Neural progenitor cell (in vitro differentiated cells): ENCODE measurements around the gene TOMM40. TPM values are rescaled to one million over a fixed set of nuclear protein-coding genes. Genes with fewer than 3 reads are reported as not detected.

Source experiments
- DNase-seq: peaks from one replicate; pipeline ENCODE4 v3.0.0-alpha.2; 2016; ENCODE audit warnings: low spot score
- H2AFZ ChIP-seq: fragments of 200-600 bp; sonication (generic); replicated peaks from 2 replicates; pipeline ENCODE4 v1.6.1; 2016; ENCODE audit warnings: antibody characterized with exemption
- H3F3A ChIP-seq: fragments of 200-600 bp; sonication (generic); 2 replicates; pipeline ENCODE4 v1.6.1; 2016; ENCODE audit warnings: antibody characterized with exemption, low read depth
- H3K27ac ChIP-seq: fragments of 200-600 bp; sonication (generic); 2 replicates; pipeline ENCODE4 v1.5.1; 2016; ENCODE audit warnings: mild to moderate bottlenecking
- H3K27me3 ChIP-seq: fragments of 200-600 bp; sonication (generic); 2 replicates; pipeline ENCODE4 v1.6.1; 2016; ENCODE audit warnings: mild to moderate bottlenecking, moderate library complexity
- H3K36me3 ChIP-seq: fragments of 200-600 bp; sonication (generic); 2 replicates; pipeline ENCODE4 v1.5.1; 2016
- H3K4me1 ChIP-seq: fragments of 200-600 bp; sonication (generic); 2 replicates; pipeline ENCODE4 v1.6.1; 2016; ENCODE audit warnings: mixed run types
- H3K4me2 ChIP-seq: fragments of 200-600 bp; sonication (generic); 2 replicates; pipeline ENCODE4 v1.6.1; 2016
- H3K4me3 ChIP-seq: fragments of 200-600 bp; sonication (generic); 2 replicates; pipeline ENCODE4 v1.5.1; 2016
- H3K79me2 ChIP-seq: fragments of 200-600 bp; sonication (generic); 2 replicates; pipeline ENCODE4 v1.6.1; 2016; ENCODE audit warnings: low read depth
- H3K9ac ChIP-seq: fragments of 200-600 bp; sonication (generic); 2 replicates; pipeline ENCODE4 v1.6.1; 2016
- H3K9me3 ChIP-seq: fragments of 200-600 bp; sonication (generic); 2 replicates; pipeline ENCODE4 v1.5.1; 2016; ENCODE audit warnings: low read depth
- H4K20me1 ChIP-seq: fragments of 200-600 bp; sonication (generic); 2 replicates; pipeline ENCODE4 v1.6.1; 2016; ENCODE audit warnings: low read depth
- H3K27ac Mint-ChIP-seq: 3 replicates; pipeline ENCODE4 v1.8.0; 2021; ENCODE audit warnings: mixed read lengths
- H3K27me3 Mint-ChIP-seq: 2 replicates; pipeline ENCODE4 v1.8.0; 2022; ENCODE audit warnings: low read depth, mild to moderate bottlenecking, inconsistent platforms, moderate library complexity, mixed read lengths; ENCODE audit not compliant: insufficient read depth
- H3K36me3 Mint-ChIP-seq: 3 replicates; pipeline ENCODE4 v1.8.0; 2021; ENCODE audit warnings: mixed read lengths
- H3K4me1 Mint-ChIP-seq: 3 replicates; pipeline ENCODE4 v1.8.0; 2021; ENCODE audit warnings: mixed read lengths
- H3K4me3 Mint-ChIP-seq: 3 replicates; pipeline ENCODE4 v1.8.0; 2021; ENCODE audit warnings: mild to moderate bottlenecking, moderate library complexity, mixed read lengths
- H3K9me3 Mint-ChIP-seq: 3 replicates; pipeline ENCODE4 v1.8.0; 2020; ENCODE audit warnings: mixed read lengths
- EZH2 ChIP-seq: fragments of 200-600 bp; sonication (generic); IDR thresholded peaks from 2 replicates; pipeline ENCODE4 v1.6.1; 2017; ENCODE audit warnings: antibody characterized with exemption, mild to moderate bottlenecking, moderate library complexity
- EZH2phosphoT487 ChIP-seq: fragments of 200-600 bp; sonication (generic); IDR thresholded peaks from 2 replicates; pipeline ENCODE4 v1.6.1; 2017; ENCODE audit warnings: antibody characterized with exemption
- total RNA-seq: library from RNA; depleted of rRNA; stranded (reverse); fragments of >200 nt; gene quantifications from 2 replicates; pipeline ENCODE4 v1.2.3, GENCODE V29; 2015; ENCODE audit warnings: low replicate concordance
- TF ChIP-seq, protein P1 (sequence below): fragments of 200-600 bp; sonication (generic); IDR thresholded peaks from 2 replicates; pipeline ENCODE4 v1.5.1; 2017; ENCODE audit warnings: antibody characterized with exemption, mild to moderate bottlenecking

TOMM40 gene
- total RNA-seq, 1 donor from 2014 or later, result 30.1 TPM

- Mint-ChIP-seq H3K27me3 (peaks cover 4% of the 10 kb centered on the region), H3K27ac (no peak overlapping the region), H3K9me3 (no peaks in the 10 kb centered on the region), H3K4me3 (no peak overlapping the region), H3K36me3 (no peaks in the 10 kb centered on the region), H3K4me1 (no peaks in the 10 kb centered on the region)
- no peaks in the 10 kb centered on the region for H3K36me3 ChIP-seq
- H3K79me2 ChIP-seq, result no peaks in the 10 kb centered on the region
- no peaks in the 10 kb centered on the region for H3K27me3 ChIP-seq
- no peak overlapping the region for H3K4me2 ChIP-seq
- no peaks in the 10 kb centered on the region for H3K4me1 ChIP-seq
- no peaks in the 10 kb centered on the region for H3K9me3 ChIP-seq
- no peaks in the 10 kb centered on the region for H3F3A ChIP-seq
- no peak for DNase-seq
- TF ChIP-seq EZH2, result no peak
- TF ChIP-seq EZH2phosphoT487, result no peak
- TF ChIP-seq, protein P1, sequence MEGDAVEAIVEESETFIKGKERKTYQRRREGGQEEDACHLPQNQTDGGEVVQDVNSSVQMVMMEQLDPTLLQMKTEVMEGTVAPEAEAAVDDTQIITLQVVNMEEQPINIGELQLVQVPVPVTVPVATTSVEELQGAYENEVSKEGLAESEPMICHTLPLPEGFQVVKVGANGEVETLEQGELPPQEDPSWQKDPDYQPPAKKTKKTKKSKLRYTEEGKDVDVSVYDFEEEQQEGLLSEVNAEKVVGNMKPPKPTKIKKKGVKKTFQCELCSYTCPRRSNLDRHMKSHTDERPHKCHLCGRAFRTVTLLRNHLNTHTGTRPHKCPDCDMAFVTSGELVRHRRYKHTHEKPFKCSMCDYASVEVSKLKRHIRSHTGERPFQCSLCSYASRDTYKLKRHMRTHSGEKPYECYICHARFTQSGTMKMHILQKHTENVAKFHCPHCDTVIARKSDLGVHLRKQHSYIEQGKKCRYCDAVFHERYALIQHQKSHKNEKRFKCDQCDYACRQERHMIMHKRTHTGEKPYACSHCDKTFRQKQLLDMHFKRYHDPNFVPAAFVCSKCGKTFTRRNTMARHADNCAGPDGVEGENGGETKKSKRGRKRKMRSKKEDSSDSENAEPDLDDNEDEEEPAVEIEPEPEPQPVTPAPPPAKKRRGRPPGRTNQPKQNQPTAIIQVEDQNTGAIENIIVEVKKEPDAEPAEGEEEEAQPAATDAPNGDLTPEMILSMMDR, result no peak
- H4K20me1 ChIP-seq, result no peaks in the 10 kb centered on the region
- no peak overlapping the region for H2AFZ ChIP-seq
- no peak overlapping the region for H3K27ac ChIP-seq
- no peak overlapping the region for H3K4me3 ChIP-seq
- H3K9ac ChIP-seq, result no peak overlapping the region
Measured at GRCh38 chr19:44943801-44944249, 52.8 kb downstream of the TOMM40 start.

- H3K9me3 Mint-ChIP-seq, result no peaks in the 10 kb centered on the region
Measured at GRCh38 chr19:44947041-44947581, 56.1 kb downstream of the TOMM40 start.

GRCh38 chr19:44948237-44948636, 57.2 kb downstream of the TOMM40 start:
- Mint-ChIP-seq H3K27ac (peak overlapping the region; percentile 69), H3K9me3 (no peaks in the 10 kb centered on the region), H3K36me3 (peaks cover 1% of the 10 kb centered on the region), H3K4me3 (no peak overlapping the region), H3K4me1 (peaks cover 3% of the 10 kb centered on the region), H3K27me3 (no peaks in the 10 kb centered on the region)
- H3F3A ChIP-seq, result peaks cover 6% of the 10 kb centered on the region
- H3K36me3 ChIP-seq, result no peaks in the 10 kb centered on the region
- no peak overlapping the region for H3K27ac ChIP-seq
- H3K79me2 ChIP-seq, result no peaks in the 10 kb centered on the region
- H3K9me3 ChIP-seq, result no peaks in the 10 kb centered on the region
- H3K9ac ChIP-seq, result no peak overlapping the region
- no peaks in the 10 kb centered on the region for H3K4me1 ChIP-seq
- H2AFZ ChIP-seq, result no peak overlapping the region
- H3K27me3 ChIP-seq, result no peaks in the 10 kb centered on the region
- no peak overlapping the region for H3K4me3 ChIP-seq
- DNase-seq, result no peak
- no peak overlapping the region for H3K4me2 ChIP-seq
- H4K20me1 ChIP-seq, result no peaks in the 10 kb centered on the region
- TF ChIP-seq EZH2 (no peak), EZH2phosphoT487 (no peak)
- TF ChIP-seq, protein P1, result no peak

More at GRCh38 chr19:44947041-44947581, 56.1 kb downstream of the TOMM40 start:
- Mint-ChIP-seq H3K36me3 (peaks cover 1% of the 10 kb centered on the region), H3K27ac (peak overlapping the region; percentile 9), H3K4me3 (no peak overlapping the region), H3K27me3 (no peaks in the 10 kb centered on the region), H3K4me1 (peaks cover 3% of the 10 kb centered on the region)
- Histone ChIP-seq H4K20me1 (no peaks in the 10 kb centered on the region), H3F3A (peaks cover 5% of the 10 kb centered on the region), H3K9ac (no peak overlapping the region), H3K27ac (no peak overlapping the region), H3K4me3 (no peak overlapping the region), H2AFZ (no peak overlapping the region), H3K9me3 (no peaks in the 10 kb centered on the region), H3K4me2 (no peak overlapping the region), H3K36me3 (no peaks in the 10 kb centered on the region), H3K27me3 (no peaks in the 10 kb centered on the region), H3K4me1 (no peaks in the 10 kb centered on the region), H3K79me2 (no peaks in the 10 kb centered on the region)
- DNase-seq, result no peak
- TF ChIP-seq EZH2 (no peak), EZH2phosphoT487 (no peak)
- TF ChIP-seq, protein P1, result no peak
